Gastroesophageal sphincter (tissue), 4 donors: ENCODE data around the gene SLC7A14. TPM values are rescaled to one million over a fixed set of nuclear protein-coding genes. Genes with fewer than 3 reads are reported as not detected.

Source experiments
- ATAC-seq: fragments of 150-250 bp; one replicate; pipeline ENCODE4 v1.9.1; 2016; ENCODE audit warnings: mild to moderate bottlenecking, moderate library complexity
- H3K27ac ChIP-seq, 4 donors: fragments of 200-600 bp; sonication (generic) in 3 of 4; 1 replicate in 3 of 4; 2 replicates in 1 of 4; pipeline ENCODE4 v1.5.1; 2016 to 2019
- H3K27me3 ChIP-seq: fragments of 200-600 bp; sonication (generic); one replicate; pipeline ENCODE4 v1.5.1; 2019
- H3K36me3 ChIP-seq, 2 donors: fragments of 200-600 bp; sonication (generic); one replicate each; pipeline ENCODE4 v1.5.1; 2019; ENCODE audit warnings: control low read depth in 1 of 2
- H3K4me1 ChIP-seq, 3 donors: fragments of 200-600 bp; sonication (generic); 1 replicate in 2 of 3; 2 replicates in 1 of 3; pipeline ENCODE4 v1.5.1; 2016 to 2019; ENCODE audit warnings: control low read depth in 2 of 3
- H3K4me3 ChIP-seq, 2 donors: fragments of 200-600 bp; sonication (generic); one replicate each; pipeline ENCODE4 v1.5.1; 2019; ENCODE audit warnings: mild to moderate bottlenecking in 1 of 2, moderate library complexity in 1 of 2
- H3K9me3 ChIP-seq, 3 donors: fragments of 200-600 bp; sonication (generic); one replicate each; pipeline ENCODE4 v1.5.1; 2017 to 2019; ENCODE audit warnings: control low read depth in 2 of 3
- EP300 ChIP-seq: sonication (generic); formaldehyde crosslinking; IDR thresholded peaks from one replicate; pipeline ENCODE4 v1.6.1; 2017; ENCODE audit warnings: antibody characterized with exemption, mild to moderate bottlenecking
- POLR2A ChIP-seq, 2 donors: fragments of 450-650 bp; IDR thresholded peaks; one replicate each; pipeline ENCODE4 v1.6.1; 2017; ENCODE audit warnings: antibody characterized with exemption in 2 of 2, mild to moderate bottlenecking in 2 of 2, moderate library complexity in 1 of 2
- POLR2AphosphoS5 ChIP-seq: sonication (generic); formaldehyde crosslinking; IDR thresholded peaks from one replicate; pipeline ENCODE4 v1.6.1; 2017; ENCODE audit warnings: antibody characterized with exemption
- WGBS, 2 donors: methylation state at CpG; one replicate each; pipeline ENCODE4 v1.1.5; 2018; ENCODE audit warnings: low coverage in 1 of 2; 5-methylcytosine and 5-hydroxymethylcytosine counted together
- total RNA-seq, 4 donors: library from RNA; depleted of rRNA; stranded (reverse); fragments of >200 nt; gene quantifications; one replicate each; pipeline ENCODE4 v1.1.0, GENCODE V29; 2016
- TF ChIP-seq, protein P1 (sequence below), 4 experiments: fragments of 200-600 bp in 2 of 4; fragments of 450-650 bp in 2 of 4; sonication (generic) in 1 of 4; IDR thresholded peaks; one replicate each; pipeline ENCODE4 v1.5.1; 2017 to 2019; ENCODE audit warnings: antibody characterized with exemption in 4 of 4, mild to moderate bottlenecking in 2 of 4, moderate library complexity in 2 of 4

Gene SLC7A14
- total RNA-seq, 4 donors from 2014 or later: under 0.01 to 0.99 (median 0.43) TPM

DNA sequence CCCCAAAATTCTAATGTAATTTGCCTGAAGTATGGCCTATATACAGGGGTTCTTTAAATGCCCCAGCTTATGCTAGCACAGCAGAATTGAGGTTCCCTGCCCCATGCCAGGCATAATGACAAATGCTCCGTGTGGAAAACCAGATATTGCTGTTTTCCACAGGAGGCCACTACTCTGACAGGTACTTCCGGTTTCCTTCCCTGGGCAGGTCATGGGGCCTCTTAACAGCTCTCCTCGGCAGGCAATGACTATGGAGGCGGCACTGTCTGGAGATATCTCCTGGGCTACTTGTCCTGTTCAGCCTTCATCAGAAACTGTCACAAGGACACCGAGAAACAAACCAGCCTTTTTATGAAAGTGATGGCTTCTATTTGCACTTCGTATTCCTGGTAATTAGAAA is 54.8 kb downstream of the SLC7A14 start:
- no peak for ATAC-seq
- no peaks in the 10 kb centered on the region for H3K9me3 ChIP-seq
- H3K27me3 ChIP-seq: no peaks in the 10 kb centered on the region
- no peak overlapping the region for H3K4me3 ChIP-seq
- no peak for TF ChIP-seq POLR2AphosphoS5
- H3K36me3 ChIP-seq: no peaks in the 10 kb centered on the region
- WGBS, 2 donors: 80 to 90% methylated on average over 2 to 6 of the region's 6 CpGs
- no peak overlapping the region for H3K27ac ChIP-seq
- H3K4me1 ChIP-seq: no peaks in the 10 kb centered on the region

DNA sequence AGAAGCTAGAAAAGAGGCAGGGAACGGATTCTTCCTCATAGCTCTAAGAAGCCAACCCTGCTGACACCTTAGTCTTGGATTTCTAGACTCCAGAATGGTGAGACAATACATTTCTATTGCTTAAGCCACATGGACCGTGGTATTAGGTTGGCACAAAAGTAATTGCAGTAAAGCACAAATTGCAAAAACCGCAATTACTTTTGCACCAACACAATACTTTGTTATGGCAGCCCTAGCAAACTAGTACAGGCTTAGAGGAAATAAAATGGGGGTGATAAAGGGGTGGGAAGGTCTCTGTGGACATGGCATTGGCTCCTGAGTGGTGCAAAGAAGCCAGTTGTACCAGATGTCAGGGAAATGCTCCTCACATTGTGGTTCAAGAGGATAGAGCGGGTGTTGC is 56.0 kb downstream of the SLC7A14 start:
- no peaks in the 10 kb centered on the region for H3K27me3 ChIP-seq
- no peaks in the 10 kb centered on the region for H3K4me1 ChIP-seq
- 56 to 87% methylated on average over 3 to 4 of the region's 4 CpGs for WGBS, 2 donors
- H3K27ac ChIP-seq: no peak overlapping the region
- no peak for ATAC-seq
- TF ChIP-seq, protein P1, sequence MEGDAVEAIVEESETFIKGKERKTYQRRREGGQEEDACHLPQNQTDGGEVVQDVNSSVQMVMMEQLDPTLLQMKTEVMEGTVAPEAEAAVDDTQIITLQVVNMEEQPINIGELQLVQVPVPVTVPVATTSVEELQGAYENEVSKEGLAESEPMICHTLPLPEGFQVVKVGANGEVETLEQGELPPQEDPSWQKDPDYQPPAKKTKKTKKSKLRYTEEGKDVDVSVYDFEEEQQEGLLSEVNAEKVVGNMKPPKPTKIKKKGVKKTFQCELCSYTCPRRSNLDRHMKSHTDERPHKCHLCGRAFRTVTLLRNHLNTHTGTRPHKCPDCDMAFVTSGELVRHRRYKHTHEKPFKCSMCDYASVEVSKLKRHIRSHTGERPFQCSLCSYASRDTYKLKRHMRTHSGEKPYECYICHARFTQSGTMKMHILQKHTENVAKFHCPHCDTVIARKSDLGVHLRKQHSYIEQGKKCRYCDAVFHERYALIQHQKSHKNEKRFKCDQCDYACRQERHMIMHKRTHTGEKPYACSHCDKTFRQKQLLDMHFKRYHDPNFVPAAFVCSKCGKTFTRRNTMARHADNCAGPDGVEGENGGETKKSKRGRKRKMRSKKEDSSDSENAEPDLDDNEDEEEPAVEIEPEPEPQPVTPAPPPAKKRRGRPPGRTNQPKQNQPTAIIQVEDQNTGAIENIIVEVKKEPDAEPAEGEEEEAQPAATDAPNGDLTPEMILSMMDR (IDR thresholded peaks at IDR 0.05): no peak
- no peak for TF ChIP-seq POLR2A (IDR thresholded peaks at IDR 0.05)
- no peak for TF ChIP-seq POLR2AphosphoS5
- no peak for TF ChIP-seq EP300
- no peaks in the 10 kb centered on the region for H3K9me3 ChIP-seq
- H3K4me3 ChIP-seq: no peak overlapping the region
- H3K36me3 ChIP-seq: no peaks in the 10 kb centered on the region

DNA sequence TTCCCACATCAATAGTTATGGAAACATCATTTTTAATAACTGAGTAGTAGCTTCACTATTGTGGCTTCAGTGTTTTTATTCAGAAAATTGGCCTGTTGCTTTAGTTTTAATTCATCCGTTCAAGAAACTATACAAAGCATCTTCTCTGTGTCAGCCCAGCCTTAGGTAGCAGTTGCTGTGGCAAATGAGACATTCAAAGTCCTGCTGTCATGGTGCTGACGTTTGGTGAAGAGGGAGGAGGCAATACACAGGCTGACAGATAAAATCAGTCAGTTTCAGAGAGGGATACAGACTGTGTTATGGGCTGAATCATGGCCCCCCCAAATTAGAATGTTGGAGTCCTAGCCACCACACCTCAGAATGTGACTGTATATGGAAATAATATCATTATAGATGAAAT is 56.5 kb downstream of the SLC7A14 start:
- Histone ChIP-seq H3K36me3 (no peaks in the 10 kb centered on the region), H3K27me3 (no peaks in the 10 kb centered on the region), H3K4me3 (no peak overlapping the region), H3K27ac (no peak overlapping the region), H3K4me1 (no peaks in the 10 kb centered on the region), H3K9me3 (no peaks in the 10 kb centered on the region)
- TF ChIP-seq POLR2A (IDR thresholded peaks at IDR 0.05): no peak
- no peak for TF ChIP-seq EP300
- TF ChIP-seq, protein P1 (IDR thresholded peaks at IDR 0.05): no peak
- TF ChIP-seq POLR2AphosphoS5: no peak
- 30 to 47% methylated on average over 1 to 2 of the region's 2 CpGs for WGBS, 2 donors
- ATAC-seq: no peak

DNA sequence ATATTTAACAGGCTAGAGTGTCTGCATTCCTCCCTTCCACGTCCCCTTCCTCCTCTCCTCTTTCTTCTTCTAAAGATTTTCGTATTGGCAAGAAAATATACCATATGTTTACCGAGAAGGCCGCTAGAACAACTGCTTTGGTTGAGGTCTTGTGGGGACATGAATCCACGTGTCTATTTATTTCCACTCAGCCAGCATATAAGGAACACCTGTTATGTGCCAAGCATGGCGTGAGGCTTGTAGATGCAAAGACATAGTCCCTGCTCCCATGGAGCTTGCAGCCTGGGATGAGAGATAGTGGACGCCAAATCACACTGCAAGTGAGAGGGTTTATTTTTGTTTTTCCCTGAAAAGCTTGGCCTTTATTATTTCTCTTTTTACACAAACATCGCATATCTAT is 57.1 kb downstream of the SLC7A14 start:
- Histone ChIP-seq H3K4me1 (no peaks in the 10 kb centered on the region), H3K27ac (no peak overlapping the region), H3K9me3 (no peaks in the 10 kb centered on the region), H3K27me3 (no peaks in the 10 kb centered on the region), H3K36me3 (no peaks in the 10 kb centered on the region), H3K4me3 (no peak overlapping the region)
- WGBS, 2 donors: 49 to 65% methylated on average over 8 of the region's 8 CpGs
- TF ChIP-seq, protein P1 (IDR thresholded peaks at IDR 0.05): no peak
- TF ChIP-seq POLR2A (IDR thresholded peaks at IDR 0.05) (peak in 1 of 2 donors; percentile 13), POLR2AphosphoS5 (no peak)
- ATAC-seq: no peak

DNA sequence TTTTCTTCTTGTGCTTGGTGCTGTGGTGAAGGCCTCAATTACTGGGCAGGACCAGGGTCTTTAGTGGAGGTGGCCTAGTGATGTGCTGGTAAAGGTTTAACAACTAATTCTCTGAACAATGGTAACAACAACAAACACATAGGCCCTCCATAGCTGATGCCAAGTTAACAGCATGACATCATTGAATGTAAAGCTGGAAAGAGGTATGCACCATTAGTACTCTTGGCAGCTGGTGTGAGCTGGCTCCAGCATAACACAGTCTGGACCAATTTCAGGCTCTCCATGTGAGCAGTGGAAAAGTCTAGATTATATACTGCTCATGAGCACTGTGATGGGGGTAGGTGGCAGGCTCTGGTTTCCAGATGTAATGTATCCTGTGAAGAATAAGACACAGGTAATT is 61.8 kb downstream of the SLC7A14 start:
- Histone ChIP-seq H3K27me3 (no peaks in the 10 kb centered on the region), H3K27ac (no peak overlapping the region), H3K36me3 (no peaks in the 10 kb centered on the region), H3K4me3 (no peak overlapping the region), H3K4me1 (no peaks in the 10 kb centered on the region), H3K9me3 (no peaks in the 10 kb centered on the region)
- no peak for ATAC-seq
- TF ChIP-seq POLR2AphosphoS5 (no peak), POLR2A (IDR thresholded peaks at IDR 0.05) (no peak), EP300 (no peak)
- TF ChIP-seq, protein P1 (IDR thresholded peaks at IDR 0.05): no peak

DNA sequence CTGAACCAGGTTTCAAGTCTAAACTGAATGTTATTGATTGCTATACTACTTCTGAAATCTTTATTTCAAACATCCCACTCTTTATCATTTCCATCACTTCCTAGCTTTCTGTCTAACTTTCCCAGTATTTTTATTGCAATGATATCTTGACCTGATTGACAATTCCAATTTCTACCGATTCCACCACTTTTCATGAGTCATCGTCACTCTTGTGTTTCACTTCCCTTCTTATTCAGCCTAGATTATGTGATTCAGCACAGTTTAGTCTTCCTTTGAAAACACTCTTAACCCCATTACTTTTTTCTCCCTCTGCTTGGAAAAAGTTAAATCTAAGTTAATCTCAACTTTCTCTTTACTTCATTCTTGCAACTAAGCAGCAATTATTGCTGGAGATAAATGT is 62.6 kb downstream of the SLC7A14 start:
- Histone ChIP-seq H3K27me3 (no peaks in the 10 kb centered on the region), H3K9me3 (no peaks in the 10 kb centered on the region), H3K27ac (no peak overlapping the region), H3K36me3 (no peaks in the 10 kb centered on the region), H3K4me1 (no peaks in the 10 kb centered on the region), H3K4me3 (no peak overlapping the region)
- ATAC-seq: no peak
- no peak for TF ChIP-seq EP300
- no peak for TF ChIP-seq POLR2AphosphoS5
- no peak for TF ChIP-seq POLR2A (IDR thresholded peaks at IDR 0.05)
- TF ChIP-seq, protein P1 (IDR thresholded peaks at IDR 0.05): no peak
- WGBS, 2 donors: 40 to 75% methylated on average over 2 of the region's 2 CpGs
